WTC11 (cell line): ENCODE measurements around the gene POC5. TPM values are rescaled to one million over a fixed set of nuclear protein-coding genes. Genes with fewer than 3 reads are reported as not detected.

Source experiments
- ATAC-seq: fragments of 200-7000 bp; cut with Tn5 transposase; 2 replicates; pipeline ENCODE4 v1.10.0; 2021; ENCODE audit warnings: mild to moderate bottlenecking, moderate library complexity
- CTCF ChIA-PET: fragments of 300-600 bp; sonication (Branson Sonifier 250); formaldehyde crosslinking; loops from one replicate; lab custom pipeline; 2021; ENCODE audit warnings: antibody characterized with exemption; lab: Charles Lee
- POLR2A ChIA-PET: fragments of 350-600 bp; sonication (Branson Sonifier 250); formaldehyde crosslinking; loops from one replicate; lab custom pipeline; 2021; ENCODE audit warnings: antibody characterized with exemption; lab: Charles Lee
- DNase-seq: peaks from one replicate; pipeline ENCODE4 v3.0.0; 2021; ENCODE audit warnings: low spot score
- H3K27ac Mint-ChIP-seq: 2 replicates; pipeline ENCODE4 v1.8.0; 2021; ENCODE audit warnings: mixed read lengths
- H3K27me3 Mint-ChIP-seq: 2 replicates; pipeline ENCODE4 v1.8.0; 2021; ENCODE audit warnings: low read depth, mild to moderate bottlenecking, moderate library complexity, mixed read lengths
- H3K36me3 Mint-ChIP-seq: 2 replicates; pipeline ENCODE4 v1.8.0; 2021; ENCODE audit warnings: mixed read lengths
- H3K4me1 Mint-ChIP-seq: 2 replicates; pipeline ENCODE4 v1.8.0; 2022; ENCODE audit warnings: mixed read lengths
- H3K4me3 Mint-ChIP-seq: 2 replicates; pipeline ENCODE4 v1.8.0; 2021; ENCODE audit warnings: mild to moderate bottlenecking, moderate library complexity, mixed read lengths
- H3K9me3 Mint-ChIP-seq: 2 replicates; pipeline ENCODE4 v1.8.0; 2021; ENCODE audit warnings: mixed read lengths
- AR ChIP-seq: fragments of 250-450 bp; sonication (Bioruptor Pico); IDR thresholded peaks from 2 replicates; pipeline ENCODE4 v1.9.0; 2021; ENCODE audit warnings: mild to moderate bottlenecking
- ATF2 ChIP-seq: sonication (generic); formaldehyde crosslinking; IDR thresholded peaks from 2 replicates; pipeline ENCODE4 v1.8.1; 2022; ENCODE audit warnings: low read depth, missing genetic modification reagents, borderline replicate concordance
- ATF3 ChIP-seq: sonication (generic); formaldehyde crosslinking; conservative IDR thresholded peaks from 2 replicates; pipeline ENCODE4 v1.8.1; 2022; ENCODE audit warnings: mild to moderate bottlenecking, missing genetic modification reagents
- E2F1 ChIP-seq: sonication (generic); formaldehyde crosslinking; IDR thresholded peaks from 2 replicates; pipeline ENCODE4 v1.8.0; 2022; ENCODE audit warnings: mild to moderate bottlenecking, missing genetic modification reagents
- E2F4 ChIP-seq: sonication (generic); formaldehyde crosslinking; IDR thresholded peaks from 2 replicates; pipeline ENCODE4 v1.8.1; 2022; ENCODE audit warnings: low read depth, mild to moderate bottlenecking, moderate library complexity, missing genetic modification reagents, borderline replicate concordance
- ERG ChIP-seq: fragments of 250-450 bp; sonication (Bioruptor Pico); IDR thresholded peaks from 2 replicates; pipeline ENCODE4 v1.8.0; 2021; ENCODE audit warnings: mild to moderate bottlenecking
- ETV6 ChIP-seq: sonication (generic); formaldehyde crosslinking; IDR thresholded peaks from 2 replicates; pipeline ENCODE4 v1.8.1; 2022; ENCODE audit warnings: mild to moderate bottlenecking, missing genetic modification reagents
- FOXJ3 ChIP-seq: sonication (generic); formaldehyde crosslinking; IDR thresholded peaks from 2 replicates; pipeline ENCODE4 v1.9.0; 2021; ENCODE audit warnings: missing genetic modification reagents, mild to moderate bottlenecking, borderline replicate concordance
- GTF2I ChIP-seq: fragments of 250-450 bp; sonication (Bioruptor Pico); conservative IDR thresholded peaks from 2 replicates; pipeline ENCODE4 v1.4.0; 2021; ENCODE audit warnings: mild to moderate bottlenecking
- HMGA2 ChIP-seq: fragments of 250-450 bp; sonication (Bioruptor Pico); IDR thresholded peaks from 2 replicates; pipeline ENCODE4 v1.4.0; 2021; ENCODE audit warnings: mild to moderate bottlenecking, moderate library complexity
- HMGXB4 ChIP-seq: sonication (generic); formaldehyde crosslinking; IDR thresholded peaks from 2 replicates; pipeline ENCODE4 v1.8.1; 2023; ENCODE audit warnings: mild to moderate bottlenecking, moderate library complexity, missing genetic modification reagents
- KAT7 ChIP-seq: sonication (generic); formaldehyde crosslinking; IDR thresholded peaks from 2 replicates; pipeline ENCODE4 v1.8.1; 2023; ENCODE audit warnings: missing genetic modification reagents, mild to moderate bottlenecking, borderline replicate concordance
- OVOL2 ChIP-seq: fragments of 250-450 bp; sonication (Bioruptor Pico); IDR thresholded peaks from 2 replicates; pipeline ENCODE4 v1.9.0; 2021; ENCODE audit warnings: mild to moderate bottlenecking, borderline replicate concordance
- SOX15 ChIP-seq: fragments of 250-450 bp; sonication (Bioruptor Pico); IDR thresholded peaks from 2 replicates; pipeline ENCODE4 v1.9.0; 2021; ENCODE audit warnings: mild to moderate bottlenecking
- TP53 ChIP-seq: sonication (generic); formaldehyde crosslinking; IDR thresholded peaks from 2 replicates; pipeline ENCODE4 v1.8.1; 2023; ENCODE audit warnings: mild to moderate bottlenecking, missing genetic modification reagents
- ZMAT4 ChIP-seq: fragments of 250-450 bp; sonication (Bioruptor Pico); IDR thresholded peaks from 2 replicates; pipeline ENCODE4 v1.9.0; 2021; ENCODE audit warnings: mild to moderate bottlenecking
- ZNF121 ChIP-seq: sonication (generic); formaldehyde crosslinking; IDR thresholded peaks from 2 replicates; pipeline ENCODE4 v1.8.0; 2023; ENCODE audit warnings: missing genetic modification reagents
- ZNF396 ChIP-seq: fragments of 250-450 bp; sonication (Bioruptor Pico); IDR thresholded peaks from 2 replicates; pipeline ENCODE4 v1.8.0; 2021; ENCODE audit warnings: mild to moderate bottlenecking, moderate library complexity, borderline replicate concordance
- ZNF532 ChIP-seq: fragments of 250-450 bp; sonication (Bioruptor Pico); IDR thresholded peaks from 2 replicates; pipeline ENCODE4 v1.9.0; 2021; ENCODE audit warnings: mild to moderate bottlenecking, borderline replicate concordance
- total RNA-seq: library from RNA; stranded (reverse); gene quantifications from 3 replicates; pipeline ENCODE4 v1.2.3, GENCODE V29; 2021

The POC5 gene
- total RNA-seq, 1 experiment from 2014 or later = 13.4 TPM

GRCh38 chr5:75653521-75653920 lies 63.7 kb downstream of the POC5 start (continued):
- TF ChIP-seq ERG (CRISPR knock-in tag) (no peak), ATF3 (CRISPR knock-in tag) (no peak), E2F4 (CRISPR knock-in tag) (no peak), ZNF396 (CRISPR knock-in tag) (no peak), KAT7 (CRISPR knock-in tag) (no peak)

GRCh38 chr5:75651575-75652238 lies 65.5 kb downstream of the POC5 start:
- ChIA-PET CTCF (no interaction called here), POLR2A (no interaction called here)
- H3K9me3 Mint-ChIP-seq = peaks cover 6% of the 10 kb centered on the region
- peaks cover 19% of the 10 kb centered on the region for H3K4me1 Mint-ChIP-seq
- ATAC-seq = no peak
- no peak overlapping the region for H3K27ac Mint-ChIP-seq
- no peak for DNase-seq
- no peaks in the 10 kb centered on the region; the same call in 1 of the 2 replicates for H3K27me3 Mint-ChIP-seq
- peaks cover 3% of the 10 kb centered on the region for H3K36me3 Mint-ChIP-seq
- H3K4me3 Mint-ChIP-seq = no peak overlapping the region
- no peak for TF ChIP-seq AR (CRISPR knock-in tag)
- TF ChIP-seq GTF2I (CRISPR knock-in tag) = no peak
- TF ChIP-seq OVOL2 (CRISPR knock-in tag) = no peak
- TF ChIP-seq ZNF121 (CRISPR knock-in tag) = no peak
- no peak for TF ChIP-seq HMGA2 (CRISPR knock-in tag)
- TF ChIP-seq ATF2 (CRISPR knock-in tag) = no peak
- no peak for TF ChIP-seq ATF3 (CRISPR knock-in tag)
- TF ChIP-seq ETV6 = no peak
- TF ChIP-seq ZNF532 (CRISPR knock-in tag) = no peak
- TF ChIP-seq TP53 (CRISPR knock-in tag) = no peak
- no peak for TF ChIP-seq HMGXB4
- TF ChIP-seq FOXJ3 (CRISPR knock-in tag) = no peak
- no peak for TF ChIP-seq E2F1 (CRISPR knock-in tag)
- no peak for TF ChIP-seq ZMAT4 (CRISPR knock-in tag)
- no peak for TF ChIP-seq SOX15 (CRISPR knock-in tag)
